DMS153 treated with DMSO at 0.1 percent for 48 hours (cell line): Measurements from ENCODE around the gene HIRA.
"Not testable (repeated sequence)": the region's sequence is repeated elsewhere in the genome, so short reads cannot be mapped to it uniquely, and the experiment has no call there.

Source experiments
- DNase-seq: peaks from one replicate; lab custom pipeline; 2025; ENCODE audit not compliant: unreplicated experiment; lab: John Stamatoyannopoulos, UW

HIRA gene

DNA sequence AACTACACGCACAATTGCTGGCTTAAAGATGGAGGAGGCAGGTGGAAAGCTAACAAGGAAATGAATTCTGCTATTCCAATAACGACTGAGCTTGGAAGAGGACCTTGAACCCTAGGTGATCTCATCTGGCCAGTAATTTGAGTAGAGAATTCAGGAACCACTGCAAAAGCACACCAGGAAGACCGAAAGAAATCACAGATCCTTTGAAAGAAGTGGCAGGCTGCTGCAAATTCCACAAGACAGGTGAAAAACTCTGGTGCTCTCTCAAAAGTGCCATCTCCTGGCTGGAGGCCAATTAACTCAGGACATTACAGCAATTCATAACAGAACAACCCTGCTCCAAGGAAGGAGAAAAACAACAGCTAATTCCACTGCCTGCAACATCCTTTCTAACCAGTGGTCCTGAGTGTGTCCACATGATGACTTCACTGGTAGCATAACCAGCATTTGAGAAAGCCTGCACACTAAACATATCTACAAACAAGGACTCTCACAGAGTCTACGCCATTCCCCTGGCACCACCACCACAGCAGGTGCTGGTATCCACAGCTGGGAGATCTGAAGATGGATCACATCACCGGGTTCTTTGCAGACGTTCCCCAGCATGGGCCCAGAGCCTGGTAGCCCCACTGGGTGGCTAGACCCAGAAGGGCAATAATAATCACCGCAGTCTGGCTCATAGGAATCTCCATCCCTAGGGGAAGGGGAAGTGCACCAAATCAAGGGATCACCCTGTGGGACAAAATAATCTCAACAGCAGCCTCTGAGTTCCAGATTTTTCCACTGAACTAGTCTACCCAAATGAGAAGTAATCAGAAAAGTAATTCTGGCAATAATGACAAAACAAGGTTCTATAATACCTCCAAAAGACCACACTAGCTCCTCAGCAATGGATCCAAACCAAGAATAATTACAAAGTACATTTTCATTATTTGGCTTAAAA is 95.1 kb downstream of the HIRA start:
- no peak for DNase-seq

- no peak for DNase-seq
Observed at GRCh38 chr22:19331975-19332374, 99.6 kb downstream of the HIRA start.

- DNase-seq: no peak
Observed at GRCh38 chr22:19331474-19331873, 100.1 kb downstream of the HIRA start.

DNA sequence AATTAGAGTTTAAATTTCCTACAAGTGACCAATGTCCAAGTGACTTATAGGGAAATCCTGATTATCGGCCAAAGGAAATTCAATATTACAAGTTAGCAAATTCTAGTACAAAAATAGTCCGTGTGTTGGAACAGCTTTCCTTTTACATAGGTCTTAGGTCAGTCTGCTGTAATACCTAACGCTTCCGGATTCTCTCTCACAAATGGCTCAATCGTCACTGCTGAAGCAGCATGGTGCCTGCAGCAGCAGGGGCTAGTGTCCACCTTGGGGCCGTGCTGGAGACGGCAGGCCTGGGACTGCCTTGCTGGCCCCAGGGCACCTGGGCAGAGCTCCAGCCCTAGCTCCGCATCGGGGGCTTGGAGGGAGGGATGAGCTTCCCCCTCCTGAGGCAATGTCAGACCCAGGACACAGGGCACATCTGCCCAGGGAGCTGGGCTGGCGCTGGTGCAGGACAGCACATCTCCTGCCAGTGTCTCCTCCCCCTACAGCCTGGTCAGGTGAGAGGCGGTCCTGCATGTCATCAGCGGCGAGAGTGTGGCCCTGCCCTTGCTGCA is 100.6 kb downstream of the HIRA start:
- no peak for DNase-seq

DNA sequence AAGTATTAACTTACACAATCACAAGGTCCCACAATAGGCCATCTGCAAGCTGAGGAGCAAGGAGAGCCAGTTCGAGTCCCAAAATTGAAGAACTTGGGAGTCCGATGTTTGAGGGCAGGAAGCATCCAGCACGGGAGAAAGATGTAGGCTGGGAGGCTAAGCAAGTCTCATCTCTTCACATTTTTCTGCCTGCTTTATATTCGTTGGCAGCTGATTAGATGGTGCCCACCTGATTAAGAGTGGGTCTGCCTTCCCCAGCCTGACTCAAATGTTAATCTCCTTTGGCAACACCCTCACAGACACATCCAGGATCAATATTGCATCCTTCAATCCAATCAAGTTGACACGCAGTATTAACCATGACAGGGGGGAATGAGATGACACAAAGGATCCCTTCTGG is 101.3 kb downstream of the HIRA start:
- not testable (repeated sequence) for DNase-seq

GRCh38 chr22:19329454-19329853 is 102.1 kb downstream of the HIRA start:
- DNase-seq: no peak

- DNase-seq: no peak
Observed at GRCh38 chr22:19325296-19325948, 106.1 kb downstream of the HIRA start.

DNA sequence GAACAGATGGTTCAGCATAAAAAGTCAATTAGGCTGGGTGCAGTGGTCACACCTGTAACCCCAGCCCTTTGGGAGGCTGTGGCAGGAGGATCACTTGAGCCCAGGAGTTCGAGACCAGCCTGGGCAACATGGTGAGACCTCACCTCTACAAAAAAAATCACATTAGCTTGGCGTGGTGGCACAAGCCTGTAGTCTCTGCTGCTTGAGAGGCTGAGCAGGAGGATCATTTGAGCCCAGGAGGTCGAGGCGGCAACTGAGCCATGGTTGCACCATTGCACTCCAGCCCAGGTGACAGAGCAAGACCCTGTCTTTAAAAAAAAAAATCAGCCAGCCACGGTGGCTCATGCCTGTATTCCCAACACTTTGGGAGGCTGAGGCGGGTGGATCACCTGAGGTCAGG is 108.1 kb downstream of the HIRA start:
- DNase-seq: not testable (repeated sequence)

GRCh38 chr22:19321757-19322156 is 109.8 kb downstream of the HIRA start:
- DNase-seq: no peak

DNA sequence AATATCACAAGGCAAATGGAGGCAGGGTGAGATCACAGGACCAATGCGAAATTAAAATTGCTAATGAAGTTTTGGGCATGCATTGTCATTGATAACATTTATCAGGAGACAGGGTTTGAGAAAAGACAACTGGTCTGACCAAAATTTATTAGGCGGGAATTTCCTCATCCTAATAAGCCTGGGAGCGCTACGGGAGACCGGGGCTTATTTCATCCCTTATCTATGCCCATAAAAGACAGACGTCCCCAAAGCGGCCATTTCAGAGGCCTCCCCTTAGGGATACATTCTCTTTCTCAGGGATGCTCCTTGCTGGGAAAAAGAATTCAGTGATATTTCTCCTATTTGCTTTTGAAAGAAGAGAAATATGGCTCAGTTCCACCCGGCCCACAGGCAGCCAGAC is 111.4 kb downstream of the HIRA start:
- not testable (repeated sequence) for DNase-seq

DNA sequence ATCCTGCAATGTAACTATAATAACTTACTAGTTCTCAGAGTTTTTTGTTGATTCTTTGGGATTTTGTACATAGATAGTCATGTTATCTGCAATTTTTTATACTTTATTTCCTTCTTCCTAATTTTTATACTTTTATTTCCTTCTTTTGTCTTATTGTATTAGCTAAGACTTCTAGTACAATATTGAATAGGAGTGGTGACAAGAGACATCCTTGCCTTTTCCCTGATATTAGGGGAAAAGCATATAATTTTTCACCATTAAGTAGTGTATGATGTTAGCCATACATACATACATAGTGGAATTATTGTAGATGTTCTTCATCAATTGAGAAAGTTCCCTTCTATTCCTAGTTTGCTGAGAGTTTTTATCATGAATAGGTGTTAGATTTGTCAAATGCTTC is 112.3 kb downstream of the HIRA start:
- DNase-seq: no peak

- DNase-seq: no peak
Observed at GRCh38 chr22:19317865-19318264, 113.7 kb downstream of the HIRA start.

DNA sequence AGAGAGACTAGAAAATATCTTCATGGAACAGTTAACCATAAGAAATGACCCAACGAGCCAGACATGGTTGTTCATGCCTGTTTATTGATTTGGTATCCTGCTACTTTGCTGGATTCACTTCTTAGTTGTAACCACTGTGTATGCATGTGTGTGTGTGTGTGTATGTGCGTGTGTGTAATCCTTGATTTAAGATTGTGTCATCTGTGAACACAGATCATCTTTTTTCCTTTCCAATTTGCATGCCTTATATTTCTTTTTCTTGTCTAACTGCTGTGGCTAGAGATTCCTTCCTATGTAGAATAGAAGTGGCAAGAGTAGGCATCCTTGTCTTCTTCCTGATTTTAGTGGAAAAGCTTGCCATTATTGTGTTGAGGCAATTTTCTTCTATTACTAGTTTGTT is 123.7 kb downstream of the HIRA start:
- no peak for DNase-seq

DNA sequence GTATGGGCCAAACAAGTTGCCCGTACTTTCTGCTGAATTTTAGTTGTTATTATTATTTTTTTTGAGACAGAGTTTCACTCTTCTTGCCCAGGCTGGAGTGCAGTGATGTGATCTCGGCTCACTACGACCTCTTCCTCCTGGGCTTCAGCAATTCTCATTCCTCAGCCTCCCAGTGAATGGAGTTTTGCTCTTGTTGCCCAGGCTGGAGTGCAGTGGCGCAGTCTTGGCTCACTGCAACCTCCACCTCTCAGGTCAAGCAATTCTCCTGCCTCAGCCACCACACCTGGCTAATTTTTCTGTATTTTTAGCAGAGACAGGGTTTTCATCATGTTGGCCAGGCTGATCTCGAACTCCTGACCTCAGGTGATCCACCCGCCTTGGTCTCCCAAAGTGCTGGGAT is 125.0 kb downstream of the HIRA start:
- DNase-seq: not testable (repeated sequence)

DNA sequence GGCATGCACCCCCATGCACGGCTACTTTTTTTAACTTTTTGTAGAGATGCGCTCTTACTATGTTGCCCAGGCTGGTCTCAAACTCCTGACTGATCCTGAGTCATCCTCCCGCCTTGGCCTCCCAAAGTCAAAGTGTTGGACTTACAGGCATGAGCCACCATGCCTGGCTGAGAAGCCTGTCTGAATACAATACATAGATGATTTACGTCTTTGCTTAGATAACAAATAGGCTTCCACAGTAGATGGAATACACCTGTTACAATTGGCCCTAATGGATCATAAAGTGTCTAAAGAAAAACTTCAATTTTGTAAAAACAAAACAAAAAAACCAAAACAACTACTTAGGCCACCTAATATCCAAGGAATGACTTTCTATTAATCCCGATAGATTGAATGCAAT is 127.0 kb downstream of the HIRA start:
- no peak for DNase-seq

DNA sequence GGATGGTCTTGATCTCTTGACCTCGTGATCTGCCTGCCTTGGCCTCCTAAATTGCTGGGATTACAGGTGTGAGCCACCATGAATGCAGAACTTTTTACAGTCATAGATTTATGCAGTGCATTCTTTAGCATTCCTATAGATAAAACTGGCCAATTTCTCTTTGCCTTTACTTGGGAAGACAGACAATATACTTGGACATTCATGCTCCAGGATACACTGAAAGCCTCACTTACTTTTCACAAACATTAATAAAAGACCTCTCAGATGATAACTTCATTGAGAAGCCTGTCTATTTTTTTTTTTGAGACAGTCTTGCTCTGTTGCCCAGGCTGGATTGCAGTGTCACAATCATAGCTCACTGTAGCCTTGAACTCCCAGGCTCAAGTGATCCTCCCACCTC is 127.7 kb downstream of the HIRA start:
- DNase-seq: no peak

GRCh38 chr22:19295733-19296132 is 135.8 kb downstream of the HIRA start:
- no peak for DNase-seq

DNA sequence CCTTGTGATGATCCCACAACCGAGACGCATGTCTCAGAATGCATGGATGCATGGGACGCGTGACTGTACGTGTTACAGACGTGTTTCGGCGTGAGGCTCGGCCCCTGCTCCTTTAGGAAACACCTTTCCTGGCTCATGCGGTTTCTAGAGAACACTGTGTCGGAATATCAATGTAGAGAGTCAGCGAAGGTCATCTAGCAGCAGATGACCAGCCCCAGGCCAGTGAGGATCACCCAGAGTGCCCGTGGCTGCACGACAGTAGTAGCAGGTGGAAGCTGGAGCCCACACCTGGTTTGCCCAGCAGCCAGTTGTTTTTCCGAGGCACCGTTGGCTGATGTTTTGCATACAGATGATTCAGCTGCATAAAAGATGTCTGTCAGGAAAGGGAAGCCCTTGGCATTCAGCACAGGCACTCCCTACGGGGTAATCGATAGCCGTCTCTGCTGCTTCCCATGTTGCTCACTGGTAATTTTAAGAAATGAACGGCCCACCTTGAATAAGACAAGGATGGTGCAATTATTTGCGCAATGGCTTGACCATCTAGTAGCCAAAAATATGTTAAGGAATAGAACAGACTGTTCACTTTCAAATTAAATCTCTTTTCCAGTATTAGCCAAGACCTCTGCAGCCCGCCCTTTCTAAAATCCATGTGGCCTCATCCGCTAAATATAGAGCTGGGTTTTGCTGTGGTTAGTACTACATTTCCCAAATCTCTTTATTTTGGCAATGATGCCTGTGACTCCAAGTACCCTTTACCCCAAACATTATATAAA is 138.9 kb downstream of the HIRA start:
- peak; percentile 44 for DNase-seq

DNA sequence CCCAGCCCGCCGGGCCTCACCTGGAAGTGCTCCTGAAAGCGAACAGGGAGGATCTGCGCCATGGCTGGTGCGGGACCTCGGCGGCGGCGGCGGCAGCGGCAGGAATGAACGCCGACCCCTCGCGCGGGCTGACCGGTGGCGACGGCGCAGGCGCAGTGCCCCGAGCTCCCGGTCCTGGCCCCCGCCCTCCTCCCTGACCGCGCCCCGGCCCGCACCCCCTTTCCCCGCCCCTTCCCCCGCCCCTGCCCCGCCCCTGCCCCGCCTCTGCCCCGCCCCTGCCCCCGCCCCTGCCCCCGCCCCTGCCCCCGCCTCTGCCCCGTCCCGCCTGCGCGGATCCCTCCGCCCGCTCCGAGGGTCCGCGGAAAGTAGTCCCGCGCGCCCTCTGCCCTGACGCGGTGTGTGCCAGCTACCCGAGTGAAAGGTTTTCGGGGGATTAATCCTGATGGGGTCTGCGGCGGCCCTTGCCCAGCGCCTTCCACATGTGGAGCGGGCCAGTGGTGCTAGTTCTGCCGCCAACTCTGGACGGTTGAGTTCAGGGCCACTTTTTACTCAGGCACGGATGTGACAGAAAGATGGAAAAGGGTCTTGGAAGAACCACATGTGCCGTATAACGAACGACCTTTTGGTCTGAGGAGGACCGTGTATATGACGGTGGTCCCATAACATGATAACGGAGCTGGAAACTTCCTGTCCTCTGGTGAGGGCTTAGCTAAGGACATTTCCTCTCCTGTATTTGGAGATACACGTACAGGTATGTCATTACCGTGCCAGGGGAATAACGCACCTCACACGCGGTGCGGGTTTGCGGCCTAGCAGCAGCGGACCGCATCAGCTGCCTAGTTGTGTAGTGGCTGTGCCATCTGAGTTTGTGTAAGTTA is 139.7 kb downstream of the HIRA start, which contains the start of gene CLTCL1:
Gene CLTCL1, minus strand, starts transcription at position 140 of the 878 bp plus-strand sequence. Its CDS starts 78 bp downstream, at position 62.
- peak; percentile 30 for DNase-seq

- DNase-seq: no peak
Observed at GRCh38 chr22:19291218-19291579, 140.3 kb downstream of the HIRA start.
